HL-60 (cell line): ENCODE data around the gene CSF1.

Source experiments
- DNase-seq, 2 experiments: peaks; one replicate each; pipeline ENCODE4 v3.0.0-alpha.2; 2010 to 2020; ENCODE audit warnings: low read depth in 1 of 2, low spot score in 1 of 2
- H3K27ac ChIP-seq: fragments of 250-450 bp; sonication (Bioruptor Pico); replicated peaks from 2 replicates; pipeline ENCODE4 v1.5.1; 2020; ENCODE audit warnings: mild to moderate bottlenecking, moderate library complexity
- H3K27me3 ChIP-seq: fragments of 250-450 bp; sonication (Bioruptor Pico); 2 replicates; pipeline ENCODE4 v1.5.1; 2021; ENCODE audit warnings: mild to moderate bottlenecking, moderate library complexity; ENCODE audit not compliant: insufficient read depth, poor library complexity, severe bottlenecking
- H3K4me3 ChIP-seq: replicated peaks from 2 replicates; pipeline ENCODE4 v1.5.1; 2011; ENCODE audit warnings: mild to moderate bottlenecking, control low read depth, low read length; ENCODE audit not compliant: insufficient read depth
- CTCF ChIP-seq: IDR thresholded peaks from one replicate; pipeline ENCODE4 v1.5.1; 2011; ENCODE audit warnings: low read length, control low read depth, inconsistent platforms; ENCODE audit not compliant: insufficient read depth
- GABPA ChIP-seq: IDR thresholded peaks from 2 replicates; pipeline ENCODE4 v1.6.1; 2012; ENCODE audit warnings: low read depth
- POLR2AphosphoS5 ChIP-seq: IDR thresholded peaks from 2 replicates; pipeline ENCODE4 v1.6.1; 2012; ENCODE audit warnings: low read depth
- REST ChIP-seq: IDR thresholded peaks from 2 replicates; pipeline ENCODE4 v1.6.1; 2012; ENCODE audit warnings: low read depth; ENCODE audit not compliant: insufficient replicate concordance
- SPI1 ChIP-seq: IDR thresholded peaks from 2 replicates; pipeline ENCODE4 v1.6.1; 2012; ENCODE audit warnings: low read depth, mild to moderate bottlenecking, borderline replicate concordance

Gene CSF1

GRCh38 chr1:109925159-109925990, 14.7 kb downstream of the CSF1 start:
- Histone ChIP-seq H3K27ac (no peak overlapping the region), H3K27me3 (no peaks in the 10 kb centered on the region), H3K4me3 (no peak overlapping the region)
- TF ChIP-seq REST (no peak), POLR2AphosphoS5 (no peak), GABPA (no peak), SPI1 (no peak), CTCF (no peak)
- DNase-seq = no peak

GRCh38 chr1:109926662-109927300, 16.1 kb downstream of the CSF1 start:
- no peak for DNase-seq
- H3K4me3 ChIP-seq = no peak overlapping the region
- no peak for TF ChIP-seq SPI1
- TF ChIP-seq REST = no peak
- TF ChIP-seq CTCF = no peak
- TF ChIP-seq POLR2AphosphoS5 = no peak
- no peak overlapping the region for H3K27ac ChIP-seq
- H3K27me3 ChIP-seq = no peaks in the 10 kb centered on the region

GRCh38 chr1:109927356-109927755, 16.7 kb downstream of the CSF1 start:
- DNase-seq = no peak
- TF ChIP-seq CTCF = no peak
- TF ChIP-seq SPI1 = no peak
- no peak for TF ChIP-seq POLR2AphosphoS5
- TF ChIP-seq GABPA = no peak
- no peak for TF ChIP-seq REST
- no peaks in the 10 kb centered on the region for H3K27me3 ChIP-seq
- no peak overlapping the region for H3K27ac ChIP-seq
- no peak overlapping the region for H3K4me3 ChIP-seq
